HG03575 (cell line): ENCODE results near the gene AOAH.
"Not testable (repeated sequence)": the region's sequence is repeated elsewhere in the genome, so short reads cannot be mapped to it uniquely, and the experiment has no call there.

ENCODE experiments used
- ATAC-seq: cut with Tn5 transposase; IDR thresholded peaks from one replicate; pipeline ENCODE4 v1.9.1; 2021; ENCODE audit not compliant: unreplicated experiment, insufficient number of reproducible peaks, low FRiP score; ENCODE audit errors: extremely low read depth

AOAH gene

DNA sequence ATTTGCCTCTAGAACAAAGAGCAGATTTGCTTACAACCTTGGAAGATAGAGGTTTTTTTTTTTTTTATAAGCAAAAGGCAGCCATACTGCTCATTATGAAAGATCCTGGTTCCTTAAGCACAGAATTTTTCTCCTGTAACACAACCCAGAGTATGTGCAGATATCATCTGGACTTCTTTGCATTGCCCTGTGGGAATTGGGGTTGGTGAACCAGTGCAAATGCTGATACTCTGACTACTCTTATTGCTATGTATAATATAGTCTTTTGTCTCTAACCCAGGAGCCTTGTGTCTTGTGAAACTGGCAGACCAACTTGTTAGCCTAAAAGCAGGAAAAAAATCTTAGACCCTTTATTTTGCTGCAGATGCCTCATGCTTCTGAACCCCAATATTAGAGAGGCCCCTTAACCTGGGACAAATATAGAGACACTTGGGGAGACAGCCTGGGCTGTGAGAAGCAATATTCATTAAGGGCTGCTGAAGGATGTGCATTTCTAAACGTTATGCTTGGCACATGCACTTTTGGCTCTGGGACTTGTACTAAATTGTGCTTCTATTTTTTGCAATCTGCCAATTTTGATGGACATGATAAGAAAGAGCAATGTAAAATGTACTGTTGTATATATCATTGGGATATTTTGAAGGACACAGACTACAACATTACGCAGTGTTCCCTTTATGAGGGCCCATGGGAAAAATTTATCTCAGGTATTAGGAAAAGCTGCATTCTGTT is 255.8 kb downstream of the AOAH start:
- ATAC-seq: no peak

DNA sequence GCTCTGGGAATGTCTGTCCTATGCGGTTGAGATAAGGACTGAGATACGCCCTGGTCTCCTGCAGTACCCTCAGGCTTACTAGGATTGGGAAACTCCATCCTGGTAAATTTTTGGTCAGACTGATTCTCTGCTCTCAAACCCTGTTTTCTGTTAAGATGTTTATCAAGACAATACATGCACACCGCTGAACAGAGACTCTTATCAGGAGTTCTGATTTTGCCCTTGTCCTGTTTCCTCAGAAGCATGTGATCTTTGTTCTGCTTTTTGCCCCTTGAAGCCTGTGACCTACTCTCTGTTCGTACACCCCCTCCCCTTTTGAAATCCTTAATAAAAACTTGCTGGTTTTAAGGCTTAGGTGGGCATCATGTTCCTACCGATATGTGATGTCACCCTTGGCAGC is 258.3 kb downstream of the AOAH start:
- not testable (repeated sequence) for ATAC-seq

DNA sequence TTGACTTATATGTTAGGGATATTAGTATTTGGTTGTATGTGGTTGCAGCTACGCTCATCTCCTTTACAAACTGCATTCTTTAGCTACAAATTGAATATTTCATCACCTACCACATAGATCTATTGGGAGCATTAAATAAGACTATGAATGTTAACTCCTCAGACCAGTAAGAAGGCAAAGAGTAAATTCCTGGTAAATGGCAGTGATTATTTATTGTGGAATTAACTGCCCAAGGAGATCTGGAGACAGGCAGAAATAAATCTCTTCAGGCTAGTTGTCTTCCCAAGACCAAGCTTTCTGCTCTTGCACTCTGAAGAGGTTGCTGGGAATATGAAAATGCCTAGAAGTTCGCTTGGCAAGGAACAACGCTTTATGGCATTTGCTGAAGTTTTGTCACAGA is 260.0 kb downstream of the AOAH start:
- ATAC-seq: no peak
